ENCODE data around the gene QRFP.

QRFP gene

GRCh38 chr9:130933114-130934046, 36.8 kb upstream of the QRFP start:
- no peak for DNase-seq

DNA sequence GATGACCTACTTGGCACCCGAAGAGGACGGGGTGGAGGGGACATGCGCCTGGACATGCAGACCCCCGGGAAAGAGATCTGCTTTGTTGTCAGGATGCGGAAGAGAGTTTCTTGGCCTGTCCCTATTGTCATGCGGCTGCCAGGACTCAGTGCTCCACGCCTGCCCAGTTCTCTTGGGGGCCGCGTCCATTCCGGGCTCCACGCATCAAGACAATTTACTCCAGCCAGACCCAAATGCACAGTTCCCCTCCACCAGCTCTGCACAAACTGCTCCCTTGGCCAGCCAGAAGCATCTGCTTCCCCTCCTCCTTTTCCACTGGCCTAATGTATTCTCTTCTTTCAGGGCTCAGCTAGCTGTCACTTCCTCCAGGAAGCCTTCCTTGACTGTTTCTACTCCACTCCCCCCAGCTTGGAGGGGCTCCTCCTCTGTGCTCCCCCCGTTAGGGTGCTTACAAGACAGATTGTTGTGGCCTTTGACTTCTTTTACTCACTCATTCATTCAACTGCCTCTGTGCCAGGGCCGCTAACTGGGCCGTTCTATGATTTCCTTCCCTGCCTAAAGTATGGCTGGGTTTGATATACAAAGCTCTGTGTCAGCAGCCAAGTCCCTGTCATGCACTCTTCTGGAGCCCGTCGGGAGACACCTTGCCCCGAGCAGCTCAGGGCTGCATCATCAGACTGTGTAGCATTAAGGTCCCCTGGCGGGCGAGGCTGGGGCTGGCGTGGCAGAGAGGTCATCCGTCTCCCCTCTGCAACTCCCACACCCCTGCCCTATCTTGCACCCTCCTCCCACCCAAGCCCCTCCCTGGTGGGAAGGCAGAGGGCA, 35.9 kb upstream of the QRFP start:
- DNase-seq = no peak

- DNase-seq = no peak
Observed at GRCh38 chr9:130931508-130932254, 35.1 kb upstream of the QRFP start.

- DNase-seq = no peak
Observed at GRCh38 chr9:130930804-130931349, 34.3 kb upstream of the QRFP start.

DNA sequence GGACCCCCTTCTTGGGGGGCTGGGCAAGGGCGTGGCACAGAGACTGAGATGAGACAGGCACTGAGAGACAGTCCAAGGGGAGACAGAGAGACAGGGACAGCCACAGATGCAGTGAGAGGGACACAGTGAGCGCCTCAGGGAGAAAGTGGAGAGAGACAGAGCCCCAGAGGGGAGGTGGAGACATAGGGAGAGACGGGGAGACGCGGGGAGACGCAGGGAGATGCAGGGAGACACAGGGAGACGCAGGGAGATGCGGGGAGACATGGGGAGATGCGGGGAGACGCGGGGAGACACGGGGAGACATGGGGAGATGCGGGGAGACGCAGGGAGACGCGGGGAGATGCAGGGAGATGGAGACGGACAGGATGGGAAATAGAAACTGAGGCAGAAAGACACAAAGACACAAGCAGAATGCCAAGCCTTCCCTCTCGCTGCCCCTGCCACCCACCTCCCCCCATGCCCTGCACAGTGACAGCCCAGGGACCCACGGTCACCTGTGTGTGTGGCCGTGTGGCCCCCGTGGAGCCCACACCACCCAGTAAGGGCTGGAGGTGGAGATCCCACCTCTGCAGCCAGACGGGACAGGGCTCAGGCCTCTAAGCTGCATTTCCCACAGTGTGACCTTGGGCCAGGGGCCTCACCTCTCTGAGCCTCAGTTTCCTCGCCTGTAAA, 33.7 kb upstream of the QRFP start:
- DNase-seq = no peak

GRCh38 chr9:130929571-130930038, 33.0 kb upstream of the QRFP start:
- DNase-seq = no peak

DNA sequence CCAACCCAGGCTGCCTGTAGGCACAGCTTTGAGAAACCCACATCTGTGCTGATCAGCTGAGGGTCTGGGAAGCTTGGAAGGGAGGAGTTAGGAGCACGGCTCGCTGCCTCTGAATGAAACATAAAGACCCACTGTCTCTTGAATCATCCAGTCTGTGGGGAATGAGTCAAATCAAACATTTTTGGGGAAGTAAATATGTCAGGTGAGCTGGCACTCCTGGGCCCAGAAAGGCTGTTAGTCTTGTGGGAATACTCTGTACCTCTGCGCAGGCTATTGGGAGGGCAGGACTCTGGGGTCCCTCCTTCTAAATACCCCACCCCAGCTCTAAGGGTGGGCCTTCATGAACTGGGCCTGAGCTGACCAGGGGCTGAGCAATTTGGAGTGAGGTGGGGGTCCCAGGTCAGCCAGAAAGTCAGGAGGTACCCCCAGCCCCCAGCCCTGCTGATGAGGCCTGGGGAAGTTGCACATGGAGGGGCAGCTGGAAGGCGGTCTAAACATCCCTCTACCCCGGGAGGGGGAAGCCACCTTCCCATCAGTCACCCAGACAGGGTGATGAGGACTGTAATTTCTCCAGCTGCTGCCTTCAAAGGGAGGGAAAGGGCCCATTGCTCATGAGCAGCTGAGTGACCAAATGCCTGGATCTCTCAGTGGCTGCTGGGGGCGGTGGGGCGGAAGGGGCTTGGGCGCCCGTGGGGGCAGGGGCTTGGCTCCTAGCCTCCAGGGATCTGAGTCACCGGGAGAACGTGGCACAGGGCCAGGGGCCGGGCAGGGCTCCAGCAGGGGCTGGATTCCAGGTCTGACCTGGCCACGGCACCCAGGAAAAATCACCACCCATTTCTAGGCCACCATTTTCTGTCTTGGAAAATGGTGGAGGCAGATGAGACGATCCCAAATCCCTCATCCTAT, 31.6 kb upstream of the QRFP start:
- no peak for DNase-seq

- DNase-seq = no peak
Observed at GRCh38 chr9:130927338-130927737, 30.7 kb upstream of the QRFP start.

GRCh38 chr9:130925050-130925678, 28.6 kb upstream of the QRFP start:
- DNase-seq = no peak

GRCh38 chr9:130924448-130924788, 27.8 kb upstream of the QRFP start:
- DNase-seq = no peak

GRCh38 chr9:130923611-130924447, 27.2 kb upstream of the QRFP start:
- DNase-seq = no peak

DNA sequence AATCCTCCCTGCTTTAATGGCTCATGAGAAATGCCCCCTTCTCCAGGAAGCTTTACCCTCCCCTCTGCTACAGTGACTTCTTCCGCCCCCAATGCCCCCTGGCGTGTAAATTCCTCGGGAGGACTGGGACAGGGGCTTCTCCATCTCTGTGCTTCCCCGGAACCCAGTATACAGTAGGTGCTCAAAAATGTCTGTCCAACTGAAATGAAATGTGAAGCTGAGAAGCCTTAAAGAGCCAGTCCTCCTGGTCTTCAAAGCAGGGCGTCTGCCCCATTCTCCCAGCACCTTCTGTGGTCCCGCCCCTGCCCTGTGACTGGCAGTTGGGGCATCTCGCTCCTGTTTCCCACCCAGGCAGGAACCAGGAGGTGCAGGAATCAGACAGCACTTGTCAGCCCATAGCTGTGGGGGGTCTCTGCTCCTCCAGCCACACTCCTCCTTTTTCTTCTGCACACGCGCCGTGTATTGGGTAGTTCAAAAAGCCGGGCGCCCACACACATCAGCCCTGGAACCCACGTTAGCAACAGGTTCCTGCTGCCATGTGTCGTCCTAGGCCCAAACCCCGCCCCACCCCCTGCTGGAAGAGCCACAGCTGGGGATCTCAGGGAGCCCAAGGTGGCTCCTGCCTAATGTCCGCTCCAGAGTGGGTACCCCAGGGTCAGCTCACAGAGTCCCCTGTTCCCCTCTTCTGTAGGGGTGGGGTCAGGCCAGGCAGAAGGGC, 26.4 kb upstream of the QRFP start:
- DNase-seq = no peak

- DNase-seq = no peak
Observed at GRCh38 chr9:130921989-130922892, 25.6 kb upstream of the QRFP start.

GRCh38 chr9:130921300-130921988, 24.8 kb upstream of the QRFP start:
- DNase-seq = no peak

DNA sequence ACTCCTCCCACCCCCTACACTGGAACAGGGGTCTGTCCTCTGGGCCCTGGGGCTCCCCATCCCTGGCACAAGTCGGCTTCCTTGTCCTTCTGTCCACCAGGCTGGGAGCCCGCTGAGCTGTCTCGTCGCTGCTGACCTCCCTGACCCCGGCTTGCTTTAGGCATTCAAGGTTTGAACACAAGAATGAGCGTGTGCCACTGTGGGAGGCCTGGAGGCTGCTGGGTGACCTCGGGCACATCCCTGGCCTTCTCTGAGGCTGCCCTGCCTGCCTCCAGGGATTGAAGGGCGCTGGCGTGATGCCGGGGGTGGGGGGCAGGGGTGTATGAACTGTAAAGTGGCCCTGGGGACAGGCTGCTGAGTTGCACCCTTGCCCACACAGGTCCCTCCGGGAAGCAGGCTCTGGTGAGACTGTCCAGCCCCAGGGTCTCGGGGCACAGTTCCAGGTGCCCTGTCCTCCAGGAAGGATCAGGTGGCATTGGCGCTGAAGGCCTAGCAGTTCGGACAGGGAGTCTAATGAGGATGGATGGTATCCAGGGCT, 24.2 kb upstream of the QRFP start:
- DNase-seq = no peak

DNA sequence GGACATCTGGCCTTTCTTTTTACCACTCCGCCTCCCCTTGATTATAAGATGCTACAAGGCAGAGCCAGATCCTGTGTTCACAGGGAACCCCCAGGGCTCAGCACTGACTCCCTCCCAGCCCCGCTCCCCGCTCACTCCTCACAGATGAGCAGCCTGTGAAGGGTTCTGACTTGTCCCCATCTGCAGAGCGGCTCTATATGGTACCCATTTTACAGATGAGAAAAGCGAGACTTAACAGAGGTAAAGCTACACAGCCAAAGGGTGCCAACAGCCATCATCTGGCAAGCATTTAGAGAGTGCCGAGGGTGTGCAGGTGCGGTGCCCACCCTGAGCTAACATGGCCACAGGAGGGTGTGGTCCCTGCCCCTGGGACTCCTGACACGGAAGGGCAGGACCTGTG, 23.6 kb upstream of the QRFP start:
- DNase-seq = no peak

GRCh38 chr9:130919559-130920145, 23.0 kb upstream of the QRFP start:
- no peak for DNase-seq

Data from SIG-M5 (cell line).